ENCODE measurements around the gene RGS6.

GRCh38 chr14:72402377-72402772 is 470.1 kb downstream of the RGS6 start:
- TF ChIP-seq CTCF (IDR thresholded peaks at IDR 0.05; ENCODE audit: insufficient read depth, low read depth, low read length) (no peak), EZH2 (IDR thresholded peaks at IDR 0.05; ENCODE audit: insufficient read depth, low read length) (no peak)

Data from astrocyte (in vitro differentiated cells and primary cell).